CD4-positive, alpha-beta T cell treated with Interferon alpha-2 for 1 hour (primary cell): ENCODE data around the gene SSX2IP.
"Not testable (repeated sequence)": the region's sequence is repeated elsewhere in the genome, so short reads cannot be mapped to it uniquely, and the experiment has no call there.

Experiments
- DNase-seq, 2 donors: peaks; one replicate each; pipeline ENCODE4 v3.0.0-alpha.2; 2020 to 2022

Gene SSX2IP

DNA sequence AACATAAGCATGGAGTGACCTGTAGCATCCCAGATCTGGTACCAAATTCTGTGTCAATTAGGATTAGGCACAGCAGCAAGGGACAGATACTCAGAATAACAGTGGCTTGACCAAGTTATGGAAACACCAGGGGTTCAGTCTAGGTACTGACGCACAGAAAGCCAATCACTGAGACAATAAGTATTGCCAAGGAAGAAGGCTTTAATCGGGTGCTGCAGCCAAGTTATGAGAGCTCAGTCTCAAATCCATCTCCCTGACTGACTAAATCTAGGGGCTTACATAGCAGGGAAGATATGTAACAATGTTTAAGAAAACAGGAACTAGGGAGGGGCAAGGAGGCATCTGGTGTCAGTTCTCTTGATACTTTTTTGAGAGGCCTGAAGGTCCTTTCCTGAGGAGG lies 76.4 kb downstream of the SSX2IP start:
- DNase-seq = no peak

DNA sequence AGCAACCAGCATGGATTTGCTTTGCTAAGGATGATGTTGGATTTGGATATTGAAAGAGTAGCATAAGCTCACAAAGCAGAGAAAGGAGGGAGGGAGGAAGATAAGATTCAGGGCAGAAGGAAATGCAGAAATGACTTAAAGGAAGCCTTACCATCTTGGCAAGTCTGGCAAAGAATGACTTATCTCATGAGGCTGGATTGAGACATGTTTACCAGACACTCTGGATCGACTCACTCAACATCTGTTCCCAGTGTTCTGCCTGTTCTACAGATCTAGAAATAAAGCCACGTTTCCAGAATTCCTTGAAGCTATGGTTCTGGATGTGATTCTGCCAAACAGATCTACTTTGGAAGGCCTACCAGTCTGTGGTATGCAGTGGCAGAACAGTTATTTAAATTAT lies 77.2 kb downstream of the SSX2IP start:
- no peak for DNase-seq

DNA sequence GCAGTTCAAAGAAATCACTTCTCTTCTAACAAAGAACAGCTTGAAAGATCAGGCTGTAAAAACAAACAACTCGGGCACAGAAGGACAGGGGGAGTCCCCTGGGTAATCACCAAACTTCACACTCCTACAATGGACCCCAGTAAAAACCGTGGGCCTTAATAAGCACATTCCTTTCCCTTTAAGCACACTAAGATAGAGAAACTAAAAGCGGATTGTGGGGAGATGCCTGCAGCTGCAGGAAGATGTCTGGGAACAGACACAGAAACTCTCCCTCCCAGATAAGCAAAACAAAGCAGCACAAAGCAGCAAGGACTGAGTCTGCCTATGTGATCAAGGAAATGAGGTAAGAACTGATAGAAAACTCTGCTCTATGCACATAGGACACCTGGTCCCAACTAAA lies 78.5 kb downstream of the SSX2IP start:
- peak in 1 of 2 donors; percentile 30 for DNase-seq

DNA sequence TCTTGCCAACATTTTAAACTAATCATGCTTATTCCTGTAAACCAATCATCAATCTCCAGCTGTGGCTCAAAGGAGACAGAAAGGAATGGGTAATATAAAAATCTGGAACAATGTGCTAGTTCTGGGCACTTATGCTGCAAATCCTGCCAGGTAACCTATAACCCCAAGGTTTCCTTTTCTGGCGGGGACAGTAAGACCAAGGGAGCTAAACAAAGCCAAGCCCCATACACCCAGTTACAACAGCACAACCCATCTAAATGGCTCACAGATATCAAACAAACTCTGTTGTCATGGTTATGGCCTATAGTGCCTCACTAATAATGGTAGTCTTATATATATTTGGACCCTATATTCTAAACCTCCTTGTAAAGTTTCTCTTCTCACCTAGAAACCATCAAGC lies 79.2 kb downstream of the SSX2IP start:
- no peak for DNase-seq

DNA sequence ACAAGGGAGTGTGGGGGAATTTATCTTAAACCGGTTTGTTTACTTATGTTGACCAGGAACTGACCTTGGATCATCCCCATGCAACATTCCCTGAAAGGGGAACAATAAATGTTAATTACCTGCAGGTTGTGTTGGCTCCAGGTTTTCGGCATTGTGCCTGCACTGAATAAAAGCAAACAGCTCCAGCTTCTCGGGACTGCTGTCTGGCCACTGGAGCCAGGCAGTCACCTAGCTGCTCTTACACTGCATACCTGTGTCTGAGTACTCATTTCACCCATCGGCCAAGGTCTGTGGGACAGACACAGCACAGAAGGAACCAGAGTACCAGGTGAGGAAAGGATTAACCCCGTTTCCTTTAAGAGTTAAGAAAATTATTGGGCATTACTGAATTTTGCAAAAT lies 83.3 kb downstream of the SSX2IP start:
- DNase-seq = no peak

DNA sequence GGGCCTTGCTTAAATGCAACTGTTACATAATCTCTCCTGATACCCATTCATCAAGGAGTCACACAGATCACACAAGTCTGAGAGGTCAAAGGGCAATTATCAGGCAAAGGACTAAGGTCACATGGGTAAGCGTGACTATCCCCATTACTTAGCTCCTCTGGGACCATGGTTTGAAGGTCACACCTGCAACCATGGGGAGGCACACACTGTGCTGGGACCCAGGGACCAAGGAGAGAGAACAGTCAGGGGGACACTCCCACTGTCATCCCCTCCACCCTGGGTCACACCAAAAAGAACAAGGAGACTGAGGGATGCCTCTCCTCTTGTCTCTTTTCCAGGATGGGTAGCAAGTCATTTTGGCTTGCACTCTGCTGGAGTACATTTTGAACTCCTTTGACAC lies 85.1 kb downstream of the SSX2IP start:
- DNase-seq = no peak

DNA sequence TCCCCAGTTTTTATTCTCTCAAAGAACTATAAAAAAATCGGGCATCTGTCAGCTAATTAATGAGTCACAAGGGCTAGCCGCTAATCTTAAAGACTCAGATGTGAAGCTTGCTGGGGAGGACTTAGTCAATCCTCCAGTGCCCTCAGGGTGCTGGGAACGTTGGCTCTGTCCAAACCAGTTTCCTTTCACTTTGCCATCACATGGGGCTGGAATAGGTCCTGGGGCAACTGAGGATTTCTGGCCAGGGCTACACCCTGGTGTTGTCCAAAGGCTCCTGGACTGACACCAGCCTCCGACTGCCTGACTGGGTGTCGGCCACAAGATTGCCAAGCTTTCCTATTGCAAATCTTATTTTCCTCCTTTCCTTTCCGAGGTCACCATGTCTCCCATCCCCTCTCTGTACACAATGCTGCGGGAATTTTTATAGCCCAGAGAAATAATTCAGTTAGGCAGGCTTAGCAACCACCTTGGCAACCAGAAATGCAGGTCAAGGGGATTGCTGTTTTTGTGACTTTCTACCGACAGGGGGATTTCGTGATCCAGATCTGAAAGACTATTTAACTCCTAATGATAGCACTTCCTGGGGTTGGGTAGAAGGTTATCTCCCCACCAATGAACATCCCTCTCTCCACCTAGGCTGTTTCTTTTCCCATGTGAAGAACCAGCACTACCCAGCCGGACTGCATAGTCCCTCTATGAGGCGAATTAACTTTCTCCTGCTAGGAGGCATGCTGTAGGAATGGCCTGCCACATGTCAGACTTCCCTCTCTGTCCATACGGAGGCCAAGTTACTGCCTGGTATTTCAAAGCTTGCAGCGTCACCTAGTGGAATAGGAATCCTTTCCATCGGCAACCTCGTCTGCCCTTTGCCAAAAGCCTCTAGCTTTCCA lies 86.1 kb downstream of the SSX2IP start:
- DNase-seq = no peak

DNA sequence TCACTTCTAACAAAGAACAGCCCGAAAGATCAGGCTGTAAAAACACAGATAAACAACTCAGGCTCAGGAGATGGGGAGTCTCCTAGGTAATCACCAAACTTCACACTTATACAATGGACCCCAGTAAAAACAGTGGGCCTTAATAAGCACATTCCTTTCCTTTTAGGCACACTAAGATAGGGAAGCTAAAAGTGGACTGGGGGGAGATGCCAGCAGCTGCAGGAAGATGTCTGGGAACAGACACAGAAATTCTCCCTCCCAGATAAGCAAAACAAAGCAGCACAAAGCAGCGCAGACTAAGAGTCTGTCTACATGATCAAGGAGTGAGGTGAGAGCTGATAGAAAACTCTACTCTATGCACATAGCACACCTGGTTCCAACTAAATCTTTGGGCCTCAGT lies 87.0 kb downstream of the SSX2IP start:
- DNase-seq = no peak

DNA sequence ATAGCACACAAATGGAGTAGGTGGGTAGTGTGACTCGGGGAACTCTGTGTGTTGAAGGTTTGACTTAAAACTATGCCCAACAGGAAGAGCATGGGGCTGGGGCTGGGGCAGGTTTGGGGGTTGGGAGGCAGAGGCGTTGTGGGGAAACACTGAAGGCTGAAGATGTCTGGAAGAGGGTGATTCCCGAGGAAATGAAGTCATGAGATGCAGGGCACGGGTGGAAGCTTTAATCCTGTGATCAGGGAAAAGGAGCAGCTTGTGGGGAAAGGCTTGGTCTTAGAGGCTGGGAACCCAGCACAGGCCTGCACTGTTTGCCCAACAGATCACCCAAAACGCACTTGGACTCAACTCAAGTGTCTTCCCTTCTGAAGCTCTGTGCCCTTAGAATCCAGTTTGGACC lies 89.5 kb downstream of the SSX2IP start:
- no peak for DNase-seq

DNA sequence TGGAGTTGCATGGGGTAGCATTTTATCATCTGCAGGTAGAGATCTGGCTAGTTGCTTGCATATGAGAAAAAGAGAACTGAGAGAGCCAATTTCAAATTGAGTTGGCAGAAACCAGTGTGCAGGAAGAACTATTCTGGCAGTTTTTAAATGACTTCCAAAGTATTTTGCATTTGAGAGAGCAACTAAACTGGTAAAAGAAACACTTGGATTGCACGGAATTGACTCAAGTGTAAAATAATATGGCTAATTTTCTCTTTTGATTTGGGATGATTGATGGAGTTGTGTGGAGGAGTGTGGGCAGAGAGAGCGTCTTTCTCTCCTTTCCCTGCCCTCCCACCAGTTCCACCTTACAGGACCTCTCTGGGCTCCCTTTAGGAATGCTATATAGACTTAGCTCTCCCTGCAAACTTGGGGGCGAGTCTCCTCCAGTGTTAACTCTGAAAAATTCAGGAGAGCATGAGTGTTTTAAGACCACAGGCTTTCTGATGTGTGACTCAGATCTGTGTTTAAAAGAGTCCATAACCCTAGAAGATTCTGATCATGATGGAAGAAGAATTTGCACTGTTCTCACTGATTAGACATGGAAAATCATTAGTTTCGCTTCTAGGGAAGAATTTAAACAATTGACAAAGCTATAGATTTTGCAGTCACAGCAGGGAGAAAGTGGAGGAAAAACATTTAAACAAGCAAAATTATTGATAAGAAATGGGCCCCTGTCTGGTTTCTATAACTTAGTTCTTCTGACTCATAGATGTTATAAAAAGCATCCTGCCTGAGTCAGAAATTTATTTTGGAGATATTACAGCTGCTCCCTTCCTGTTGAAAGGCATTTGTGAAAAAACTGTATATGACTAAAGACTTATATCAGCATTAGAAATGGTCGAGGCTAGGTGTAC lies 91.2 kb downstream of the SSX2IP start:
- DNase-seq = no peak

DNA sequence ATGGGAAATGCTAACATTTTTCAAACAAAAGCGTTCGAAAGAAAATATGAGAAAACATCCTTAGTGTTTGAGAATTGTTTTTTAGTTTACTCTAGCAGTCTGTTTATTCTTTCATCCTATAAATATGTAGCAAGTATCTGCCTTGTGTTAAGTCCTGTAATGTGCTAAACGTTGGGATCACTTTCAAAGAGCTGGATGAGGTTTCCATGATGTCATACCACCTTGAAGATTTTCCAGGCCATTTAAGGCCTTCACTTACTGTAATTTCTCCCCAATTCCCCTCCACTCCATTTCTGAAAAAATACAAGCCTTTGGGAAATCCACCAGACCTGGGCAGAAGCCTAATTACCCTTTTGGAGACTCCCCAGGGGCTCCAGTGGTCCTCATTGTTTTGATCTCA lies 91.8 kb downstream of the SSX2IP start:
- no peak for DNase-seq

DNA sequence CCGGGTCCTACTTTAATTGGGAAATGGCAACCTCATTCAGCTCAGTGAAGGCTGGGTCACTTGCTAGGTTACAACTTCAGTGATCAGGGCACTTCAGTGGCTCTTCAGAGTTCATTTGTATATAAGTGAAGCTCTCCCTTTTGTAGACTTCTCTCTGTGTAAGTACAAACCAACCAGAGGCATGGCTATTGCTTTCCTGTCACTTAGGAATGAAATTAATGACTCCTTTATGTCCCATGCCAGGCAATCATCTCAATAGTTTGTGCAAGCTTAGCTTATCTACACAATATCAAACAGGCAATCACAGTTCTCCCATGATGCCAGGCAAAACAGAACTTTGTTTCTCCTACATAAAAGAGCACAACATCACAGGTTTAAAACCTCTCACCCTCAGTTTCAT lies 93.2 kb downstream of the SSX2IP start:
- no peak for DNase-seq

DNA sequence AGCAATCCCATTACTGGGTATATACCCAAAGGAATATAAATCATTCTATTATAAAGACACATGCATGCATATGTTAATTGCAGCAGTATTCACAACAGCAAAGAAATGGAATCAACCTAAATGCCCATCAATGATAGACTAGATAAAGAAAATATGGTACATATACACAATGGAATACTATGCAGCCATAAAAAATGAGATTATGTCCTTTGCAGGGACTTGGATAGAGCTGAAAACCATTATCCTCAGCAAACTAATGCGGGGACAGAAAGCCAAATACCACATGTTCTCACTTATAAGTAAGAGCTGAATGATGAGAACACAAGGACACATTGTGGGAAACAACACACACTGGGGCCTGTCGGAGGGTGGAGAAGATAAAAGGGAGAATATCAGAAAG lies 95.3 kb downstream of the SSX2IP start:
- DNase-seq = not testable (repeated sequence)
